Type B pancreatic cell (in vitro differentiated cells): ENCODE data around the gene SNRNP48. TPM values are rescaled to one million over a fixed set of nuclear protein-coding genes. Genes with fewer than 3 reads are reported as not detected.

Experiments used
- DNase-seq: peaks from one replicate; pipeline ENCODE4 v3.0.0; 2021; ENCODE audit warnings: mixed read lengths; ENCODE audit not compliant: unreplicated experiment; ENCODE audit errors: extremely low spot score
- H3K27ac Mint-ChIP-seq: 2 replicates; pipeline ENCODE4 v1.8.0; 2021; ENCODE audit warnings: mild to moderate bottlenecking, mixed read lengths
- H3K27me3 Mint-ChIP-seq: 2 replicates; pipeline ENCODE4 v1.8.0; 2021; ENCODE audit warnings: mixed read lengths
- H3K36me3 Mint-ChIP-seq: 2 replicates; pipeline ENCODE4 v1.8.0; 2021; ENCODE audit warnings: mixed read lengths
- H3K4me1 Mint-ChIP-seq: one replicate; pipeline ENCODE4 v1.8.0; 2021; ENCODE audit warnings: mixed read lengths; ENCODE audit not compliant: unreplicated experiment
- H3K4me3 Mint-ChIP-seq: 2 replicates; pipeline ENCODE4 v1.8.0; 2021; ENCODE audit warnings: mild to moderate bottlenecking, mixed read lengths
- H3K9me3 Mint-ChIP-seq: 2 replicates; pipeline ENCODE4 v1.8.0; 2021; ENCODE audit warnings: mixed read lengths
- CTCF ChIP-seq: fragments of 200-600 bp; sonication (generic); conservative IDR thresholded peaks from 2 replicates; pipeline ENCODE4 v1.5.0; 2021; ENCODE audit warnings: antibody characterized with exemption, mild to moderate bottlenecking
- total RNA-seq: library from RNA; stranded (reverse); gene quantifications from 2 replicates; pipeline ENCODE4 v1.2.1, GENCODE V29; 2021; ENCODE audit warnings: low replicate concordance

Gene SNRNP48
- total RNA-seq, 1 donor from 2014 or later: 21.5 TPM

DNA sequence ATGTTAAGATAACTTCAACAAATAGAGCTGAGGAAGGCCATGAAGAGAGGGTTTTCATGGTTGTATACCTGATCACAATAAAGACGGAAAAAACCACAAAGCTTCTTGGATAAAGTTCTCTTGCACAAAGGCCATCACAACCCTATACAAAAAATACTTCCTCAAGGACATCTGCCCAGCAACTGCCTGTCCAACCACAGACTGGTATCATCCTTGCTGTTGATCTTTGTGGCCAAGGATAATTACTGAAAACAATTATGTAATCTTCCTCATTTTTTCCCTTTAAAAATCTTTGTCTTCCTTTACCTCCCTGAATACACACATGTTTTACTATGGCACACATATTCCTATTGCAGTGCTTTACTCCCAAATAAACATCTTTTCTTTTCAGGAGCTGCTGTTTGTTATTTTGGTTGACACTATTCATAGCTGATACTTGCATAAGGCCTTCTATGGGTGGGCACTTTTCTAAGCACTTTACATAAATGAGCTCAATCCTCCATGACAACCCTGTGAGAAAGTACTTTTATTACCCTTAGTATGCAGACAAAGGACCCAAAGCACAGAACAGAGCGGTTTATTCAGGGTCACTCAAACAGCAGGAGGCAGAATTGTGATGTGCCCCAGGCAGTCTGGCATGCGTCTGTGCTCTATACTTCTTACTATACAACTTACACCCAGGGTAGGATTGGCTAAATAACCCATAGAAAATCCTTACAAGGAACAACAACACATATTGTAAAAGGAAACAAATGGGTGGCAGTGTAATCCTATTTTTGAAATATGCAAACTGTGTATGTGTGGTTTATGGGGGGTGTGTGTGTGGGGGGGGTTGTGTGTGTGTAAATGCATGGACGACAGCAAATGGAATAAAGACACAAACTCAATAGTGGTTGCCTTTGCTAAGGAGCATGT is 35.1 kb downstream of the SNRNP48 start:
- Mint-ChIP-seq H3K36me3 (no peaks in the 10 kb centered on the region), H3K4me1 (no peaks in the 10 kb centered on the region), H3K27ac (no peak overlapping the region), H3K27me3 (peaks cover 13% of the 10 kb centered on the region), H3K9me3 (no peaks in the 10 kb centered on the region), H3K4me3 (no peak overlapping the region)
- DNase-seq: no peak
- TF ChIP-seq CTCF: no peak

- Mint-ChIP-seq H3K4me1 (no peaks in the 10 kb centered on the region), H3K36me3 (no peaks in the 10 kb centered on the region), H3K4me3 (no peak overlapping the region), H3K9me3 (no peaks in the 10 kb centered on the region), H3K27me3 (peaks cover 19% of the 10 kb centered on the region), H3K27ac (no peak overlapping the region)
- no peak for DNase-seq
- TF ChIP-seq CTCF: no peak
Observed at GRCh38 chr6:7628479-7628878, 38.5 kb downstream of the SNRNP48 start.

GRCh38 chr6:7628909-7629308 is 38.9 kb downstream of the SNRNP48 start:
- H3K4me1 Mint-ChIP-seq: no peaks in the 10 kb centered on the region
- no peak overlapping the region for H3K27ac Mint-ChIP-seq
- no peaks in the 10 kb centered on the region for H3K36me3 Mint-ChIP-seq
- DNase-seq: no peak
- H3K9me3 Mint-ChIP-seq: no peaks in the 10 kb centered on the region
- no peak for TF ChIP-seq CTCF
- H3K27me3 Mint-ChIP-seq: peaks cover 19% of the 10 kb centered on the region
- no peak overlapping the region for H3K4me3 Mint-ChIP-seq

GRCh38 chr6:7629321-7629720 is 39.3 kb downstream of the SNRNP48 start:
- Mint-ChIP-seq H3K27ac (no peak overlapping the region), H3K9me3 (no peaks in the 10 kb centered on the region), H3K4me3 (no peak overlapping the region), H3K27me3 (peaks cover 19% of the 10 kb centered on the region), H3K4me1 (no peaks in the 10 kb centered on the region), H3K36me3 (no peaks in the 10 kb centered on the region)
- TF ChIP-seq CTCF: no peak
- no peak for DNase-seq

- H3K36me3 Mint-ChIP-seq: no peaks in the 10 kb centered on the region
- H3K27ac Mint-ChIP-seq: no peak overlapping the region
- no peaks in the 10 kb centered on the region for H3K4me1 Mint-ChIP-seq
- H3K9me3 Mint-ChIP-seq: no peaks in the 10 kb centered on the region
- H3K4me3 Mint-ChIP-seq: no peak overlapping the region
- no peak for DNase-seq
- H3K27me3 Mint-ChIP-seq: peaks cover 19% of the 10 kb centered on the region
- TF ChIP-seq CTCF: no peak
Observed at GRCh38 chr6:7630792-7631191, 40.8 kb downstream of the SNRNP48 start.
